ES-I3 (cell line): ENCODE measurements around the gene ZC3H12D.
"Not testable (repeated sequence)": the region's sequence is repeated elsewhere in the genome, so short reads cannot be mapped to it uniquely, and the experiment has no call there.

Source experiments
- H3K36me3 ChIP-seq: 2 replicates; pipeline ENCODE4 v1.6.1; 2013; ENCODE audit warnings: mild to moderate bottlenecking, low read length, control low read depth, moderate library complexity; ENCODE audit not compliant: insufficient read depth
- H3K4me1 ChIP-seq: 2 replicates; pipeline ENCODE4 v1.6.1; 2013; ENCODE audit warnings: mild to moderate bottlenecking, control low read depth, low read length; ENCODE audit not compliant: insufficient read depth
- H3K9ac ChIP-seq: 2 replicates; pipeline ENCODE4 v1.6.1; 2013; ENCODE audit warnings: low read depth, mild to moderate bottlenecking, low read length, moderate library complexity
- H3K9me3 ChIP-seq: 2 replicates; pipeline ENCODE4 v1.6.1; 2013; ENCODE audit warnings: mild to moderate bottlenecking, low read length, moderate library complexity; ENCODE audit not compliant: control insufficient read depth, insufficient read depth

The ZC3H12D gene

DNA sequence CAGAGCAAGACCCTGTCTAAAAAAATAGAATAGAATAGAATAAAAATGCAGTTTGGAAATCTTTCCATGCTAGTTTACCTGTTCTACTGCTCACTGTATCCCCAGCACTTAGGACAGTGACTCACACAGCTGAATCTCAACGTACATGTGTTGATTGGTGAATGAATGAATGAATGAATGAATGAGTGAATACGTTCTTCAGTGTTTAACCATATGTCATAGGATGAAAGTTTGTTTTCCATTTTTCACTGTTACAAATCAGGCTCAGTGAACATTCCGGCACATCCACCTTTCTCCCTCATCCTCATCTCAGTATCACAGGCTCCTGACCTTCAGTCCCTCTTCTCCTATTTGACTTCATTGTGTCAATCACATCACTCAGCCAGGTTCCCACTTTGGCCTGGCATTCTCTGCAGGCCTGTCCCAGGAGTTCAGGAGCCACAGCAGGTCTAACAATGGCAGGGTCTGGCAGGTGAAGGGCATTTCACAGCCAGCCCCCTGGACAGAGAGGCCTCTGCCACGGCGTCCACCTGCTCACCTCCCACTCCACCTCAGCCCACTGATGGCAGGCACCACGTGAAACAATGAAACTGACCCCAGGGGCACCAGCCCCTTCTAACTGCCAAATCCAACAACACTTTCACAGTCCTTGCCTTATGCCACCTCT is 7.9 kb downstream of the ZC3H12D start:
- H3K9me3 ChIP-seq, result no peaks in the 10 kb centered on the region
- H3K36me3 ChIP-seq, result no peaks in the 10 kb centered on the region
- H3K4me1 ChIP-seq, result peaks cover 12% of the 10 kb centered on the region
- no peak overlapping the region for H3K9ac ChIP-seq

DNA sequence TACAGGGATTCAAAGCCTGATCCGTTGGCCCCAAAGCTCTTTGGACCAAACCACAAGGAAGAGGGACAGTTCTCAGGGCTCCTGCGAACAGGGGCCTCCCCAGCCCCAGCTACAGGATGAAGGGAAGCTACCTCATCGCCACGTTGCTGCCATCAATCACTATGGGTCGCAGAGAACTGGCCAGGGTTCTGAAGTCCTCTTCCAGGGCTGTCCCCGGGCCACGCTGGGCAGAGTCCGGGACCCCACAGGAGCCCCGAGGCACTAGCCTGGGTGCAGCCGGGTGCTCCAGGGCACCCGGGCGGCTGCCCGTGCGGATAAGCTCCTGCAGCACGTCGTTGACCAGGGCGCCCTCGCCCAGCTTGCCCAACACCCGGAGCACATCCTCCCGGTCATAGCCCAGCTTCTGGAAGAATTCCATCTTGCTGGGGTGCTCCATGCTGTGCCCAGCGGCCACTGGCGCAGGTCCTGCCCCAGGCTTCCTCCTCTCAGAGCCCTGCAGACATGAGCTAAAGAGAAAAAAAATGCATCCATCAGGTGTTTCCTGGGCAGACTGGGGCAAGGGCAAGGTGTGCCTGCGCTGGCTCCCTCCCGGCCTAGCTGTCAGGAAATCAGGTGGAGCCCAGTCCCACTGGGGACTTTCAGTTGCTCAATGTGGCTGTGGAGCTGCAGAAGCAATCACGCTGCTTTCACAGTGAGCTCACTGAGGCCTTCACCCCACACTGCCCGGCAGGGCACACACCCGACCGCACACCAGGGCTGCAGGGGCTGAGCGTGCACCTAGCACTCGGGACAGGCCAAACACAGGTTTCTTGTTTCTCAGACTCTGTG is 10.5 kb downstream of the ZC3H12D start:
- H3K9me3 ChIP-seq, result no peaks in the 10 kb centered on the region
- peaks cover 11% of the 10 kb centered on the region for H3K4me1 ChIP-seq
- no peaks in the 10 kb centered on the region for H3K36me3 ChIP-seq
- no peak overlapping the region for H3K9ac ChIP-seq

DNA sequence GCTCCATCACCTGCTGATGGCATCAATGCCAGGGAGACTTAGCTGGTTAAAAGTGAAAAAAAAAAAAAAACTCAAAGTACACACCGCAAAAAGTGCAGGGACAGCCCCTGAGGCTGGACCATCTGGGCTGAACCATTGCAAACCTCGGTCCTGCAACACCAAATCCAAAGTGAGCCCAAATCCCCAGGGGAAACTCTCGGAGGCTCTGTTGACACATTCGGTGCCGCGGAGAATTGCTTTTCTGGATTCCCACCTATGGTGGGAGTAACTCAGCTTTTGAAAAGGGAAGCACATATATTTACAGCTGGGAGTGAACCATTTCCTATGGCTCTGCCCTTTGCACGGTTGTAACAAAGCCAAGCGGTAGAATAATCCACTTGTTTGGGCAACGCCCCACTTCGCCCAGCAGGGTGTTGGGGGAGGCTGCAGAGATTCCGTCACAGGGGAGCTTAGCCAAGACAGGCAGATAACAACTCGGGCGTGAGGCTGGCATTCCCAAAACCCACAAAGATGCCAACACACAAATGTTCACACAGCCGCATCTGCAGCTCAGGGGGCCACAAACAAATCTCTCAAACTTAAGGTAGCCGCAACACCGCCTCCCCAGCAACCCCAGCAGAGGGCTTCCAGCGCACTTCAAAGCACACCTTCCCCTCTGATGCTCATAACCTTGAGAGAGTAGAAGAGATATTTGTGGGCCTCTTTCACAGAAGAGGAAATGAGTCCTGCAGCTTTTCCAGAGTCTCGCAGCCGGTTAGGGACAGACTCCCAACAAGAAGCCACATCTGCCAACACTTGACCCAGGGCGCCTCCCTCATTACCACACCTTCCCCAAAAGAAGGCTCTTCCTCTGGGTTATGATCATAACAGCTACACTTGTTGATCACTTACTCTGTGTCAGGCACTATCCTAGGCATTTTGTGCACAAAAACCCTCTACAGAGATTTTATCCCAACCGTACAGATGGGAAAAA is 11.4 kb downstream of the ZC3H12D start:
- H3K4me1 ChIP-seq, result peaks cover 11% of the 10 kb centered on the region
- no peaks in the 10 kb centered on the region for H3K9me3 ChIP-seq
- no peaks in the 10 kb centered on the region for H3K36me3 ChIP-seq
- H3K9ac ChIP-seq, result no peak overlapping the region

DNA sequence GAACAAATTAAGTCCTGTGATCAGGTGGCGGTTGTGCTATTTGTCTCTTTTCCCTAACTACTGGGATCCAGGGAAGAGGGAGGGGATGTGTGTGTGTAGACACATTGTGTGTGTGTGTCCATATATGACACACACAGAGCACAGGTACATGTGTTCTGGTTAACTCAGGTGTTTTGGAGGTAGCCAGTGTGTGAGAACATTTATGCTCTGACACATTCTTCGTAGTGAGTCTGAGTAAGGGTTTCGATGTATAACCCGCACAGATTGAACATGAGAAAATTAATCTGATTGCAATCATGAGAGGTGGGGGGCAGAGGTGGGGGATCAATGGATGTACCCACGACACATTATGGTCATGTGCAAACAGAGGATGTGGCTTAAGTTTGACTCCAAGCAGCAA is 12.6 kb downstream of the ZC3H12D start:
- Histone ChIP-seq H3K4me1 (peaks cover 11% of the 10 kb centered on the region), H3K9ac (no peak overlapping the region), H3K9me3 (no peaks in the 10 kb centered on the region), H3K36me3 (no peaks in the 10 kb centered on the region)

DNA sequence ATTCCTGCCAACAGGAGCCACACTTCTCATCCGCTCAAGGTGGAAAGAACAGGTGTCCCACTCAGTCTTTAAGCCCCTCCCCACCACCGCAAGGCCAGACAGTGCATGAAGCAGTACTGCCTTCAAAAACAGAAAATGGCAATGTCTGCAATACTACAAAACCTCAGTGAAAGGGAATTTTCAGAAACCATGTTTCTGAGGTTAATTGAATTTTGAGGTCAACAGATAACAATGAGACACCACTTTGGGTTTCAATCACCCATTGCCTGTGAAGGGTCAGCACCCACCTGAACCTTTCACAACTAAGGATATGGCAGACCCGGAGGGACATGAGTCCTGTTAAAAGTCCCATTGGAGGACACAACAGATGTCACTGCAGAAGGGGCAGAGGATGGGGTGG is 13.0 kb downstream of the ZC3H12D start:
- H3K4me1 ChIP-seq, result peaks cover 11% of the 10 kb centered on the region
- H3K9ac ChIP-seq, result no peak overlapping the region
- no peaks in the 10 kb centered on the region for H3K36me3 ChIP-seq
- H3K9me3 ChIP-seq, result no peaks in the 10 kb centered on the region

DNA sequence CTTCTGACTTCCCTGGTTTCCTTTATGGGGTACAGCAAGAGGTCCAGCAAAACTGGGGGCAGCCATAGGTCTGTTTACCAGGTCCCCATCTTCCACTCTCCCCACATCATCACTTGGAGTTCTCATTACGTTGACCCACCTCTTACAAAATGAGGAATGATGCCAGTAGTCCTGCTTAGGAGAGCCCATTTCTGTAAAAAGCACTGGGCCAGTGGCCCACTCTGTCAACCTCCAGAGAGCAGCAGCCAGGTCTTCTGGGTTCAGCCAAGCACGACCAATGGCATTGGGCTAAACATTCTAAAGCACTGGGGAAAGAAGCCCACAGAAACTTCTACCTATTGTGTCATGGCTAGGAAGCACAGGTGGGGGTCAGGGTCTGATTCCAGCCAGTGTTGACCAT is 13.9 kb downstream of the ZC3H12D start:
- Histone ChIP-seq H3K9me3 (no peaks in the 10 kb centered on the region), H3K36me3 (no peaks in the 10 kb centered on the region), H3K9ac (no peak overlapping the region), H3K4me1 (peaks cover 11% of the 10 kb centered on the region)

DNA sequence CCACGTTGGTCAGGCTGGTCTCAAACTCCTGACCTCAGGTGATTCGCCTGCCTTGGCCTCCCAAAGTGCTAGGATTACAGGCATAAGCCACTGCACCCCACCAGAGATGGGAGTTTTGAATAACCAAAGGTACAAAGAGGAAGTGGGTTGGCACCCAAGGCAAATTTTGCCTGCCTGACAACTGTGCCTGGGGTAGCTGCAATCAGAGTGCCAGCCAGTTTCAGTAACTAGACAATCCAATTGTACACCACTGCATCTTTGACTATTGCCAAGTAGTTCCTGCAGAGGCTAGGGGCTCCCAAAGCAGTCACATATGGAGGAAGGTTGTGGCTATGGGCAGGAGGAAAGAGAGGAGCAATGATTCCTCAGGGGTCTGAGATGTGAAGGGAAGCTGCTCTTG is 16.6 kb downstream of the ZC3H12D start:
- H3K9ac ChIP-seq, result no peak overlapping the region
- peaks cover 3% of the 10 kb centered on the region for H3K4me1 ChIP-seq
- H3K9me3 ChIP-seq, result no peaks in the 10 kb centered on the region
- H3K36me3 ChIP-seq, result no peaks in the 10 kb centered on the region

DNA sequence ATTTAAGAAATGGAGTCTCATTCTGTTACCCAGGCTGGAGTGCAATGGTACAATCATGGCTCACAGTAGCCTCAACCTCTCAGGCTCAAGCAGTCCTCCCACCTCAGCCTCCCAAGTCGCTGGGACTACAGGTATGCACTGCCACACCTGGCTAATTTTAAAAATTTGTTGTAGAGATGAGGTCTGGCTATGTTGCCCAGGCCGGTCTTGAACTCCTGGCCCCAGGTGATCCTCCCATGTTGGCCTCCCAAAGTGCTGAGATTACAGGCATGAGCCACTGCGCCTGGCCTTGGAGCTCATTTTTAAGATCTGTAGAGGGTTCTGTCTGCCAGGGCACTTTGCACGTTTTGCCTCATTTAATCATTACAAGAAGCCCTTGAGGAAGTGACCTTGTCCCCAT is 17.5 kb downstream of the ZC3H12D start:
- Histone ChIP-seq H3K4me1 (no peaks in the 10 kb centered on the region), H3K9ac (no peak overlapping the region), H3K36me3 (no peaks in the 10 kb centered on the region), H3K9me3 (no peaks in the 10 kb centered on the region)

DNA sequence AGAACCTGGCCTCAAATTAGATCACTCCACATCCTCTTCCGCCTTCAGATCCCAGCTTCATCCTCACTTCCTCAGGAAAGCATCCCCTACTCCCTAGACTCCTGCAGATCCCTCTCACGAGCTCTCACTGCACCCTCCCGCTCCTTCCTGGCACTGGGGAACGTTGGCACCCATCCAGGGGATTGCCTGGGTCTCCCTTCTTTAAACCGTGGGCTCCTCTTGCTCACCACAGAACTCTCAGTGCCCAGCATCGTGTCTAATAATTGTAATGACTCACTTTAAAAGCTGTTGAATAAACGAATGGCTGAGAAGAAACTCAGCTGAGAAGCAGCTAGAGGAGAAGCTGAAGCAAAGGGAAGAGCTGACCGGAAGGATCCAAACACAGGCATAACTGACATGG is 20.4 kb downstream of the ZC3H12D start:
- no peaks in the 10 kb centered on the region for H3K4me1 ChIP-seq
- no peaks in the 10 kb centered on the region for H3K9me3 ChIP-seq
- H3K9ac ChIP-seq, result no peak overlapping the region

DNA sequence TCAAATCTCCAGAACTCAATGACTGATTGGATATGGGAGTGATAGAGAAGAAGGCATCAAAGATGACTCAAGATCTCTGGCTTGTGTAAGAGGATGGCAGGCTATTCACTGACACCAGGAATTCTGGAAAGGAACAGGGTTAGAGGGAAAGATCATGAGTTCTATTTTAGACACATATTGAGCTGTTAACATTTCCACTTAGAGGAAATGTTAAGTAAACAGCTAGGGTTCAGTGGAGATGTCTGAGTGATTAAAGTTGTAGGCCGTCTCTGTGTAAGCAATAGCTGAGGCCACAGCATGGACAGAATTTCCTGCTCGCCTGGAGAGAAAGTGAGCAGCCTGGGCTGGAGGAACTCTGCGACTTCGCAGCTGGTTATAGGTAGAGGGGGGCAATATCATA is 21.0 kb downstream of the ZC3H12D start:
- Histone ChIP-seq H3K36me3 (no peaks in the 10 kb centered on the region), H3K9me3 (no peaks in the 10 kb centered on the region), H3K4me1 (no peaks in the 10 kb centered on the region), H3K9ac (no peak overlapping the region)

More for the DNA sequence above, 20.4 kb downstream of the ZC3H12D start:
- H3K36me3 ChIP-seq, result no peaks in the 10 kb centered on the region

DNA sequence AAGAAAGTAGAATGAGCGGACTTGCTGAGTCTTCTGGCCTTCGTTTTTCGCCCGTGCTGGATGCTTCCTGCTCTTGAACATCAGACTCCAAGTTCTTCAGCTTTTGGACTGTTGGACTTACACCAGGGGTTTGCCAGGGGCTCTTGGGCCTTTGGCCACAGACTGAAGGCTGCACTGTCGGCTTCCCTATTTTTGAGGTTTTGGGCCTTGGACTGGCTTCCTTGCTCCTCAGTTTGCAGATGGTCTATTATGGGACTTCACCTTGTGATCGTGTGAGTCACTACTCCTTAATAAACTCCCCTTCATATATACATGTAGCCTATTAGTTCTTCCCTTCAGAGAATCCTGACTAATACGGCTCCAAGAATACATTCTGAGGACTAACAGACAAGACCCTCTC is 22.1 kb downstream of the ZC3H12D start:
- not testable (repeated sequence) for H3K9me3 ChIP-seq, H3K9ac ChIP-seq, H3K36me3 ChIP-seq, H3K4me1 ChIP-seq

DNA sequence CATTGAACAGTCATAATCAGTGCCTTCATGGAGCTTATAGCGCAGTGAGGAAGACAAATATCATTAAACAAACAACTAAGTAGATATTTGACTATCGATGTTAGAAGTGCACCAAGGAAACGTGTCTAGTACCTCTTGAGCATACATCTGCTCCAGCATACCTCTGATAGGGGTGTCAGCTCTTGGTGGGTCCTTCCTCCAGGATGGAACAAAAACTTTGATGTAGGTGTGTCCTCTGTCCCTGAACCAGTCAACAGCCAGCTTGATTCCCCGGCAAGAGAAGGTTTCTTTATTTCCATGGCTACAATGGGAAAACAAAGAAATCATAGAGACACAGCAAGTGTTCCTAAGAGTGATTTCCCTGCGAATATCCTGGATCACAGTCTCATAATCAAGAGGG is 23.1 kb downstream of the ZC3H12D start:
- Histone ChIP-seq H3K9me3 (no peaks in the 10 kb centered on the region), H3K4me1 (no peaks in the 10 kb centered on the region), H3K36me3 (no peaks in the 10 kb centered on the region), H3K9ac (no peak overlapping the region)

DNA sequence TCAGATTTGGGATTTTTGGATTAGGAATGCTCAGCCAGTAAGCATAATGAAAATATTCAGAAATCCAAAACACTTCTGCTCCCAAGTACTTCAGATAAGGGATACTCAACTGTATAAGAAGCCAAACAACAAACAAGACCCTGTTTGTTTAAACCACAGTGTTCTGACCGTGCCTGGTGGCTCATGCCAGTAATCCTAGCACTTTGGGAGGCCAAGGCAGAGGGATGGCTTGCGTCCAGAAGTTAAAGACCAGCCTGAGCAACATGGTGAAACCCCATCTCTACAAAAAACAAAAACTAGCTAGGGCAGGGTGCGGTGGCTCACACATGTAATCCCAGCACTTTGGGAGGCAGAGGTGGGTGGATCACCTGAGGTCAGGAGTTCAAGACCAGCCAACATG is 24.6 kb downstream of the ZC3H12D start:
- H3K4me1 ChIP-seq, H3K9ac ChIP-seq, H3K9me3 ChIP-seq, H3K36me3 ChIP-seq: not testable (repeated sequence)

DNA sequence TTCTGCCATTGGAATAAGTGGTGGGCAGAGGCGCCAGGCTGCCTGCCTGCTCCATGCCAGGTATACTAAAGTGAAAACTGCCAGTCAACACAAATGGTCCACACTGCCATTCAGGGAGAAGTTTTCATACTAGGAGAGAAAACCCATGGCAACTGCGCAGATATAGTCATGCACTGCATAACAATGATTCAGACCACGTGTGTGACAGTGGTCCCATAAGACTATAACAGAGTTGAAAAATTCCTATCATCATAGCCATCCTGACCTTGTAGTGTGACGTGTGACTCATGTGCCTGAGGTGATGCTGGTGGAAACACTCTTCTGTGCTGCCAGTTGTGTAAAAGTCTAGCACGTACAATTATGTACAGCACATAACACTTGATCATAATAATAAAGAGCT is 25.1 kb downstream of the ZC3H12D start:
- H3K36me3 ChIP-seq, result no peaks in the 10 kb centered on the region
- no peak overlapping the region for H3K9ac ChIP-seq
- no peaks in the 10 kb centered on the region for H3K9me3 ChIP-seq
- H3K4me1 ChIP-seq, result no peaks in the 10 kb centered on the region
